CD4-positive, alpha-beta T cell treated with Interferon gamma for 1 hour (primary cell): ENCODE results near the gene PLIN5.

Experiments used
- DNase-seq: peaks from one replicate; pipeline ENCODE4 v3.0.0-alpha.2; 2020

PLIN5 gene

DNA sequence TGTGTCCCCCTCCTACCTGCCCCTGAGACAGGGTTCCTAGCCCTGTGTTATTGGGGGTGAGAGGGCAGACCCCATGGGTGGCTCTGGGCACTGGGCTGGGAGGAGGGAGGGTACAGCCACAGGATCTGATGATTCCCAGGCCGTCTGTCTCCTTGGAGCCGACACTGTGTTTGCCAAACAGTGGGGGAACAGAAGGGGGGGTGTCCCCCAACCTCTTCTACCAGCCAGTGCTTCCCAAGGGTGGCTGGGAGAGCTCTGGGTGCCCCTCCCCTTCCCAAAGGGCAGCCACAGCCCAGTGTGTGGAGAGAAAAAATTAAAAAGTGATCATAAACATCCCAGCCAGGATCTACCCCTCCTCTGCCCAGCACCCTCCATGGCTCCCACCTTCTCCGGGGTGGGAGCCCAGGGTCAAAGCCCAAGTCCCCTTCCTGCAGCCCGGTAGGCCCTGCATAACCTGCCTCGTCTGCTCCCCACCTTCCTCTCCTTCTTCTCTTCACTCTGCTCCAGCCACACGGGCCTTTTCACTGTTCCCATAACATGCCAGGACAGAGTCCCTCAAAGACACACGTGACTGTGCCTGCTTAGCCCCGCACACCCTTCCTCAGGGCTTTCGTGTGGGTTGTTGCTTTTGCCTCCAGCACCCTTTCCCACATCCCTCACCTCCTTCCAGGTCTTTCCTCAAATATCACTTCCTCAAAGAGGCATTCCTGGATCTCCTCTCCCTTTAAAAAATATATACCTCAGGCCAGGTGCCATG lies 15.3 kb downstream of the PLIN5 start:
- no peak for DNase-seq

GRCh38 chr19:4519172-4519496 lies 15.9 kb downstream of the PLIN5 start:
- no peak for DNase-seq

DNA sequence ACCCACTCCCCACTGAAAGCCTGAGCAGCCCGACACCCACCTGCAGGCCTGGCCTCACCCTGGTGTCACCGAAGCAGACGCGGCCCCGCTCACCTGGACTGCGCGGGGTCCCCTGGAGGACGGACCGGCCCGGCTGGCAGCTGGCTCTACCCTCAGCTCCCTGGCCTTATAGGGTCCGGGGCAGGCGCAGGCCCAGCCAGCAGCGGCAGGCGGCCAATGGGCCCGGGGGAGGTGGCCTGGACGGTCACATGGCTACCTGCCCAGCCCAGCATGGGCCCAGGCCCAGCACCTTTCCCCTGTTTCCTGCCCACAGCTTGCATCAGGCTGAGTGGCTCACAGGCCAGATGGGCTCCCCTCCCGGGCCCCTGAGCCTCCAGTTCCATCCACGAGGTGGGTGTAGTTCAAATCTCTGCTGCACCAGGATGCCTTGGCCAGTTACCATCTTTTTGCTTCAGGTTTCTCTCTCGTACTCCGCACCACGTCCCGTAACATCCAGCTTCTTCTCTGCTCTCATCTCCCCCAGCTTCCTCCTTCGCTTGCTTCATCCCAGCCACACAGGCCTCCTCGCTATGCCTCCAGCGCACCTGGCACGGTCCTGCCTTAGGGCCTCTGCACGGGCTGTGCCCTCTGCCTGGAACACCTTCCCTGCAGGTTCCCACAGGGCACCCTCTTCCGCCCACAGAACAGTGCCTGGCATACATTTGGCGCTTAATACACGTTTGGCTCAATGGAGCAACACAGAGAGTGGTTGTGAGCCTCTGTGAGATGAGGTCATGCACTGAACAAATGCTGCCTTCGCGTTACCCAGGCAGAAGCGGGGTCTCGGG lies 16.5 kb downstream of the PLIN5 start, which contains the start of gene PLIN4:
TSS of gene PLIN4 (minus strand) at position 142 of the 827 bp plus-strand sequence. CDS start 214 bp downstream, outside the sequence.
- no peak for DNase-seq

GRCh38 chr19:4517451-4518057 lies 17.5 kb downstream of the PLIN5 start:
- DNase-seq: no peak

DNA sequence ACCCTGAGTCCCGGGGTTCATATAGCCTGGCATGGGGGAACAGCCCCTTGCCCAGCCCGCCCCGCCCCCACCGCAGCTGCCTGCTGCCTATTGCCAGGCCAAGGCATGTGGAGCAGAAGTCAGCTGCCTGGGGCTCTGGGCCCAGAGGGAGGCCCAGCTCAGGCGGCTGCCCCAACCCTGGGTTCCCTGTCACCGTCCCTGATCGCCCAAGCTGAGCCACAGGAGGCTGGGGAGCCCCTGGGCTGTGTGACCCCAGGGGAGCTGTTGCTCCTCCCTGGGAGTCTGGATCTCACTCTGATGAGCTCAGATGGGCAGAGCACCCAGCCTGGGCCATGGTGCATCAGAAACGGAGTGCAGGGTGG lies 18.1 kb downstream of the PLIN5 start:
- DNase-seq: no peak

DNA sequence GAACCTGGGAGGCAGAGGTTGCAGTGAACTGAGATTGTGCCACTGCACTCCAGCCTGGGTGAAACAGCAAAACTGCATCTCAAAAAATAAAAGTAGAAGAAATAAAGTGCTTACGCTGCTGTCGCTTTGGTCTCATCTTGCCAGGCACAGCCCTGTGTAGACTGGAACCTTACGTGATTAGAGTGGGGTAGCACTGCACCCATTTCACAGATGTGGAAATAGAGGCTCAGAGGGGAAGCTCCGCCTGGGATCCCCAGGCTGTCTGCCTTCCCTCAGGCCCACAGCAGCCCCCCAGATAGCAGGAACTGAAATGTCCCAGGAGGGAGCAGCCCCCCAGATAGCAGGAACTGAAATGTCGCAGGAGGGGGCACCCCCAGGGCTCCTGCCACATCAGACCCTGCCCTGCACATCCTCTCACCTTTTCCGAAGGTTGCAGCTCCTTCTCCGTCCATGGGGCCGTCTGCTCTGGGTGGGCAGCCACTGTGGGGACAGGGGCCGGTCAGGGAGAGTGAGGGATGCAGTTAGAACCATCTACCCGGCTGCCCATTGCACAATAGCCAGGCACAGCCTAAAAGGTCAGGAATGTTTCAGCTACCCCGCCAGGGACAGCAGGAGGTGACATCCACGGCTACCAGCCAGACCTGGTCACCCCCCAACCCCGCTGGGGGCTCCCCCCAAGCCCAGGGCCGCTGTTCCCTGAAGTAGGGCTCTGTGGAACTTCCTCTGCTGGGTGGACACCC lies 18.7 kb downstream of the PLIN5 start:
- no peak for DNase-seq

DNA sequence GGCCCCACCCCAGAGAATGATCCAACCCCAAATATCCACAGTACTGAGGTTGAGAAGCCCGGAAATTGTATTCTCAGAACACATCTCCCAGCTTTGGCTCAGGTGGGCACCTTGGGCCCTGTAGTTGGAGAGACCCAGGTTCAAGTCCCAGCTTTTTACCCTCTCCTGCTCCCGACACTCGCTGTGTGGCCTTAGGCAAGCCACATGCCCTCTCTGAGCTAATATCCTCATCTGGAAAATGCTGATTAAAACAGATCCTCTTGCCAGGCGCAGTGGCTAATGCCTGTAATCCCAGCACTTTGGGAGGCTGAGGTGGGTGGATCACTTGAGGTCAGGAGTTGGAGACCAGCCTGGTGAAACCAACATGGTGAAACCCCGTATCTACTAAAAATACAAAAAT lies 19.3 kb downstream of the PLIN5 start:
- no peak for DNase-seq

DNA sequence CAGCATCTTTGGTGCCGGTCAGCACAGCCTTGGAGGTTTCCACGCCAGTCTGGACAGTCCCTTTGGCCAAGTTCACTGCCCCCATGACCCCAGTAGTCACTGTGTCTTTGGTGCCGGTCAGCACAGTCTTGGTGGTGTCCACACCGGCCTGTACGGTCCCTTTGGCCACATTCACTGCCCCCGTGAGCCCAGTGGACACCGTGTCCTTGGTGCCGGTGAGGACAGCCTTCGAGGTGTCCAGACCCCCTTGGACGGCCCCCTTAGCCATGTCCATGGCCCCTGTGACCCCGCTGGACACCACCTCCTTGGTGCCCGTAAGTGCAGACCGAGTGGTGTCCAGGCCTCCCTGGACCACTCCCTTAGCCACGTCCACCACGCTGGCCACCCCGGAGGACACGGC lies 21.8 kb downstream of the PLIN5 start:
- DNase-seq: no peak

GRCh38 chr19:4512070-4512469 lies 23.0 kb downstream of the PLIN5 start:
- DNase-seq: no peak

- DNase-seq: no peak
These were observed 23.5 kb downstream of the PLIN5 start for GRCh38 chr19:4511300-4512054.

DNA sequence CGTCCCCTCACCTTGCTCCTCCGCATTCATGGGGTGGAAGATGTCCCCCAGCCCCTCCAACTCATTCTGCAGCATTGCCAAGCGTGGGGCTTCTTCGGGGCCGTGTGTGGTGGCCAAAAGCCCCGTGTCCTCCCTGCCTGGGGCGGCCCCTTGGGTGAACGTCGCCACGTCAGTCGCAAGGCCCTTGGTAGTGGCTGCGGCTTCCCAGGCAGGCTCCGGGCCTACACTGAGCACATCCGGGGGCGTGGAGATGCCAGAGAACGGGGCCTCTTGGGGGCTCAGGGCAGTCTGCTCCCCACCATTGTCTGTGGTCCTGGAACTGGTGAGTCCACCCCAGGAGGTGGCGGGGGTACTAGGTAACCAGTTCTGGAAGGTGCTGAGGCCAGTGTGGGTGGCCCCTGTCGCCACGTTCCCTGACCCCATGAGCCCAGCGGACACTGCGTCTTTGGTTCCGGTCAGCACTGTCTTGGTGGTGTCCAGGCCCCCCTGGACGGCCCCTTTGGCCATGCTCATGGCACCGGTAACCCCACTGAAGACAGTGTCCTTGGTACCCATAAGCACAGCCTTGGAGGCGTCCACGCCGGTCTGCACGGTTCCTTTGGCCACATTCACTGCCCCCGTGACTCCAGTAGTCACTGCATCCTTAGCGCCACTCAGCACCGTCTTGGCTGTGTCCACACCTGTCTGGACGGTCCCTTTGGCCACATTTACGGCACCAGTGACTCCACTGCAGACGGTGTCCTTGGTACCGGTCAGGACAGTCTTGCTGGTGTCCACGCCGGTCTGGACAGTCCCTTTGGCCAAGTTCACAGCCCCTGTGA lies 24.4 kb downstream of the PLIN5 start:
- no peak for DNase-seq

DNA sequence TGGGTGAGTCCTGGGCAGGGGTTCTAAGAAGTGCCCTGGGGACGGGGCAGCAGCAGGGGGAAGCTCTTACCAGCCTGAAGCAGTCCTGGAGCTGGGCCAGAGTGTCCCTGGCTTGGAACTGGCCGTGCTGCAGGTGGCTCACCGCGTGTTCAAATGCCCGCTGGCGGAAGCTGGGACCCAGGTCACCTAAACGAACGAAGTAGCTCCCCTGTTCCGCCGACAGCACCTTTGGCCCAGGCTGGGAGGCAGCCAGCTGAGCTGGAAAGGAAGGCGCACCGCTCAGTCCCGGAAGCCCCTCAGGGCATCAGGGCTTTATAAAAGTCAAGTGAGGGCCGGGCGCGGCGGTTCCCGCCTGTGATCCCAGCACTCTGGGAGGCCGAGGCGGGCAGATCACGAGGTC lies 26.3 kb downstream of the PLIN5 start:
- no peak for DNase-seq

DNA sequence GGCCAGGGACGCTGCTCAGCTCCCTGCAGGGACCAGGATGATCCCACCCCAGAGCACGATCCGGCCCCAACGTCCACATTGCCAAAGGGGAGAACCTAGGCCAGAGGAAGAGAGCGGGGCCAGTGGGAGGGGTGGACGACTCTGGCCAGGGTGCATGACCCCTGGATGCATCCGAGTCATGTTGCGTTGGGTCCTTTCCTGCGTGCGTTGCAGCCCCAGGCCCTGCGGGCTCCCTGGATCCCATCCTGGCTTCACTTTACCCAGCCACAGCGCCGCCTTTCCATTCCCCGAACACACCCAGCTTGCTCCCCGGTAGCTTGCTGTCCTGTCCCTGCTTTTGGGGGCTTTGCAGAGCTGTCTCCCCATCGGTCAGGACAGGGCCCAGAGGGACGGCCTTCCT lies 27.2 kb downstream of the PLIN5 start:
- no peak for DNase-seq

GRCh38 chr19:4507150-4507452 lies 27.9 kb downstream of the PLIN5 start:
- no peak for DNase-seq

- DNase-seq: no peak
These were observed 28.4 kb downstream of the PLIN5 start for GRCh38 chr19:4506449-4507149.

GRCh38 chr19:4505570-4506448 lies 29.2 kb downstream of the PLIN5 start:
- DNase-seq: no peak

GRCh38 chr19:4504891-4505569 lies 30.0 kb downstream of the PLIN5 start:
- no peak for DNase-seq

DNA sequence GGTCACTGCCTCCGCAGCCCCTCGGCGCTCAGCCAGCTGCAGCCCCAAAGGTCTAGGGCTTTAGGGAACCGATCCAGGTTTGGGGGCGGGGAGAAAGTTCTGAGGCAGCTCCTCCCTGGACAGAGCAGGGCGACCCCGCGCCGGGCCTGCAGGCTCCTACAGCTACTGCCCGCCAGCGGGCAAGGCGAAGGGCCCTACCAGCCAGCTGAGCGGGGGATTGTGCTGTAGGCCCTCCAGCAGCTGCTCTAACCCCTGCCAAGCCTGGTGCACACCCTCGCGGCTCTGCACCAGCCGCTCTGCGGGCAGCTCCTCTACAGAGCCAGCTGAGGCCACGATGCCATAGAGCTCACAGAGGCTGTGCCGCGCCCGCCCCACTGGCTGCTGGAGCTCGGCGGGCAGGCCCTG lies 30.7 kb downstream of the PLIN5 start:
- DNase-seq: no peak

DNA sequence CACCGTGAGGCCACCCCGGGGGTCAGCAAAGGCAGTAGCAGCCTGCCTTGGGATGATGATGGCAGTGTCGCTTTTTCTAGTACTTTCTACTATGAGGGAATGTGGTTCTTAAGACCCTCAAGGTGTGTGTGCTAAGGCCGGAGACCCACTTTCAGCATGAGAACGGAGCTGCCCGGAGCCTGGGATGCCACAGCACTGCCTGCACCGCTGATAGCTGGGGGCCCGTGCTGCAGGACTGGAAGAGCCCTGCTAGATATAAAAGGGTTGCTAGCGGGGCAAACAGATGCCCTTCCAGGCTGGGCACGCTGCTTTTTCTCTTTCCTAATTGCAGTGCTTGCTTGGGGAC lies 31.2 kb downstream of the PLIN5 start:
- DNase-seq: no peak
